ENCODE data around the gene ASPSCR1.

GRCh38 chr17:81947189-81947588, 30.2 kb upstream of the ASPSCR1 start, which contains the start of gene MYADML2:
- TF ChIP-seq CTCF (IDR thresholded peaks at IDR 0.05): no peak
- TF ChIP-seq EZH2 (IDR thresholded peaks at IDR 0.05): no peak
- no peak for TF ChIP-seq EZH2phosphoT487 (IDR thresholded peaks at IDR 0.05)
